GM12872 (cell line): ENCODE data around the gene MXRA8.

ENCODE experiments used
- CTCF ChIP-seq: IDR thresholded peaks from 3 replicates; pipeline ENCODE4 v1.5.1; 2011; ENCODE audit warnings: low read depth, mild to moderate bottlenecking, low read length, moderate library complexity; ENCODE audit not compliant: insufficient read depth

The MXRA8 gene

GRCh38 chr1:1367315-1367714 is 9.0 kb upstream of the MXRA8 start:
- no peak for TF ChIP-seq CTCF

- TF ChIP-seq CTCF: no peak
These were observed 8.3 kb upstream of the MXRA8 start for GRCh38 chr1:1366699-1367066.

GRCh38 chr1:1365875-1366698 is 7.7 kb upstream of the MXRA8 start:
- TF ChIP-seq CTCF: no peak

GRCh38 chr1:1364266-1364665 is 5.9 kb upstream of the MXRA8 start:
- no peak for TF ChIP-seq CTCF

GRCh38 chr1:1361982-1362423 is 3.6 kb upstream of the MXRA8 start:
- TF ChIP-seq CTCF: no peak

GRCh38 chr1:1361233-1361981 is 3.1 kb upstream of the MXRA8 start:
- no peak for TF ChIP-seq CTCF

- no peak for TF ChIP-seq CTCF
These were observed 2.3 kb upstream of the MXRA8 start for GRCh38 chr1:1360506-1361169.
